GM23338 (cell line): Measurements from ENCODE around the gene RNF180. TPM values are rescaled to one million over a fixed set of nuclear protein-coding genes. Genes with fewer than 3 reads are reported as not detected.

ENCODE experiments used
- ATAC-seq: fragments of 200-7000 bp; cut with Tn5 transposase; 3 replicates; pipeline ENCODE4 v1.9.1; 2020
- DNase-seq: peaks from one replicate; pipeline ENCODE4 v3.0.0-alpha.2; 2015; ENCODE audit warnings: low spot score
- H2AFZ ChIP-seq: fragments of 200-600 bp; sonication (generic); 2 replicates; pipeline ENCODE4 v1.8.0; 2016; ENCODE audit warnings: antibody characterized with exemption, mild to moderate bottlenecking, moderate library complexity
- H3F3A ChIP-seq: fragments of 200-600 bp; sonication (generic); replicated peaks from 2 replicates; pipeline ENCODE4 v1.8.0; 2017; ENCODE audit warnings: antibody characterized with exemption, mixed run types, low read depth
- H3K27ac ChIP-seq: fragments of 200-600 bp; sonication (generic); 2 replicates; pipeline ENCODE4 v1.6.1; 2016; ENCODE audit warnings: low read depth
- H3K27me3 ChIP-seq: fragments of 200-600 bp; sonication (generic); 2 replicates; pipeline ENCODE4 v1.8.0; 2016; ENCODE audit warnings: mild to moderate bottlenecking, mixed run types, moderate library complexity; ENCODE audit not compliant: insufficient read depth
- H3K36me3 ChIP-seq: fragments of 200-600 bp; sonication (generic); 2 replicates; pipeline ENCODE4 v1.8.0; 2016; ENCODE audit warnings: mild to moderate bottlenecking; ENCODE audit not compliant: insufficient read depth
- H3K4me1 ChIP-seq: fragments of 200-600 bp; sonication (generic); 2 replicates; pipeline ENCODE4 v1.8.0; 2016; ENCODE audit warnings: mild to moderate bottlenecking, moderate library complexity; ENCODE audit not compliant: insufficient read depth
- H3K4me2 ChIP-seq: fragments of 200-600 bp; sonication (generic); 2 replicates; pipeline ENCODE4 v1.7.1; 2017; ENCODE audit warnings: mixed run types
- H3K4me3 ChIP-seq: fragments of 200-600 bp; sonication (generic); 2 replicates; pipeline ENCODE4 v1.6.1; 2016; ENCODE audit warnings: mixed run types
- H3K79me2 ChIP-seq: fragments of 200-600 bp; sonication (generic); replicated peaks from 2 replicates; pipeline ENCODE4 v1.8.0; 2017; ENCODE audit warnings: mild to moderate bottlenecking; ENCODE audit not compliant: insufficient read depth
- H3K9me2 ChIP-seq: fragments of 200-600 bp; sonication (generic); 2 replicates; pipeline ENCODE4 v1.8.0; 2017; ENCODE audit not compliant: insufficient read depth
- H4K20me1 ChIP-seq: fragments of 200-600 bp; sonication (generic); replicated peaks from 2 replicates; pipeline ENCODE4 v1.8.0; 2017; ENCODE audit warnings: mild to moderate bottlenecking; ENCODE audit not compliant: insufficient read depth
- H3K27ac Mint-ChIP-seq: 2 replicates; pipeline ENCODE4 v1.8.0; 2020; ENCODE audit warnings: inconsistent platforms, mild to moderate bottlenecking, moderate library complexity, mixed read lengths
- H3K27me3 Mint-ChIP-seq: 3 replicates; pipeline ENCODE4 v1.8.0; 2022; ENCODE audit warnings: low read depth, mild to moderate bottlenecking, moderate library complexity, mixed read lengths, inconsistent platforms; ENCODE audit not compliant: insufficient read depth, poor library complexity
- H3K36me3 Mint-ChIP-seq: 3 replicates; pipeline ENCODE4 v1.8.0; 2021; ENCODE audit warnings: low read depth, mild to moderate bottlenecking, inconsistent platforms, moderate library complexity, mixed read lengths
- H3K4me1 Mint-ChIP-seq: 3 replicates; pipeline ENCODE4 v1.8.0; 2020; ENCODE audit warnings: mild to moderate bottlenecking, inconsistent platforms, mixed read lengths
- H3K4me3 Mint-ChIP-seq: 3 replicates; pipeline ENCODE4 v1.8.0; 2021; ENCODE audit warnings: moderate library complexity, mild to moderate bottlenecking, inconsistent platforms, mixed read lengths
- H3K9me3 Mint-ChIP-seq: 3 replicates; pipeline ENCODE4 v1.8.0; 2020; ENCODE audit warnings: moderate library complexity, mild to moderate bottlenecking, inconsistent platforms, mixed read lengths
- CTCF ChIP-seq, 2 experiments: fragments of 200-600 bp in 1 of 2; sonication (generic) in 1 of 2; conservative IDR thresholded peaks; 2 replicates each; pipeline versions ENCODE4 v1.5.1 to v1.6.1; 2016 to 2017; ENCODE audit warnings: antibody characterized with exemption in 2 of 2, low read depth in 2 of 2, mild to moderate bottlenecking in 2 of 2, moderate library complexity in 1 of 2
- EZH2 ChIP-seq: fragments of 200-600 bp; sonication (generic); IDR thresholded peaks from one replicate; pipeline ENCODE4 v1.8.0; 2017; ENCODE audit warnings: antibody characterized with exemption, mild to moderate bottlenecking, low read depth; ENCODE audit not compliant: unreplicated experiment
- EZH2phosphoT487 ChIP-seq: fragments of 200-600 bp; sonication (generic); IDR thresholded peaks from one replicate; pipeline ENCODE4 v1.8.1; 2018; ENCODE audit warnings: antibody characterized with exemption; ENCODE audit not compliant: unreplicated experiment
- JUNB ChIP-seq: IDR thresholded peaks from one replicate; pipeline ENCODE4 v1.6.1; 2016; ENCODE audit warnings: antibody characterized with exemption; ENCODE audit not compliant: unreplicated experiment
- NANOG ChIP-seq: IDR thresholded peaks from 2 replicates; pipeline ENCODE4 v1.6.1; 2016; ENCODE audit warnings: antibody characterized with exemption, borderline replicate concordance
- POLR2AphosphoS5 ChIP-seq: IDR thresholded peaks from 2 replicates; pipeline ENCODE4 v1.6.1; 2016; ENCODE audit warnings: antibody characterized with exemption, low read depth
- REST ChIP-seq: IDR thresholded peaks from one replicate; pipeline ENCODE4 v1.6.1; 2018; ENCODE audit warnings: antibody characterized with exemption; ENCODE audit not compliant: unreplicated experiment
- STAT1 ChIP-seq: IDR thresholded peaks from one replicate; pipeline ENCODE4 v1.6.1; 2016; ENCODE audit warnings: antibody characterized with exemption; ENCODE audit not compliant: unreplicated experiment
- ZNF114 ChIP-seq: fragments of 250-450 bp; sonication (Bioruptor Pico); IDR thresholded peaks from 2 replicates; pipeline ENCODE4 v1.5.0; 2020; ENCODE audit warnings: mild to moderate bottlenecking, moderate library complexity
- ZNF331 ChIP-seq: fragments of 250-450 bp; sonication (Bioruptor Pico); IDR thresholded peaks from 2 replicates; pipeline ENCODE4 v1.5.0; 2020; ENCODE audit warnings: low read depth, mild to moderate bottlenecking, moderate library complexity
- polyA plus RNA-seq: library from polyadenylated mRNA; unstranded; fragments of >200 nt; fragmentation: Nextera tagmentation; extraction: Ambion mirVana; gene quantifications from 2 replicates; pipeline ENCODE4 v1.2.1, GENCODE V29; 2016
- total RNA-seq: library from RNA; depleted of rRNA; stranded (reverse); fragments of >200 nt; shearing (Covaris generic); gene quantifications from 2 replicates; pipeline ENCODE4 v1.2.3, GENCODE V29; 2014
- TF ChIP-seq, protein P1 (sequence below): IDR thresholded peaks from 2 replicates; pipeline ENCODE4 v1.6.1; 2016; ENCODE audit warnings: antibody characterized with exemption

Gene RNF180
- total and polyA plus RNA-seq, 2 experiments from 2014 or later = 2.0 to 4.2 TPM

DNA sequence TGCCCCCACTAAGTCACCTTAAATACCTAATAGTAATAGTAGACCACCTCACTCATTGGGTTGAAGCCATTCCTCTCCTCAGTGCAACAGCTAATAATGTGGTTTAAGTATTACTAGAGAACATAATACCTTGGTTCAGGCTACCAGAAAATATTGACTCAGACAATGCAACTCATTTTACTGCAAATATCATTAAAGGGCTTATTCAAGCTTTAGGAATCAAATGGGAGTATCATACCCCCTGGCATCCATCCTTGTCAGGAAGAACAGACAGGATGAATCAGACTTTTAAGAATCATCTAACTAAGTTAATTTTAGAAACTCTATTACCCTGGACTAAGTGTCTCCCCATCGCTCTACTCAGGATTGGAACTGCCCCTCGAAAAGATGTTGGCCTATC lies 6.8 kb upstream of the RNF180 start:
- TF ChIP-seq POLR2AphosphoS5 (no peak), ZNF331 (no peak), STAT1 (no peak), ZNF114 (CRISPR knock-in tag) (no peak)
- H3K9me3 Mint-ChIP-seq = peaks cover 10% of the 10 kb centered on the region
- no peak overlapping the region for H2AFZ ChIP-seq
- H3K4me1 Mint-ChIP-seq = peaks cover 4% of the 10 kb centered on the region
- peaks cover 3% of the 10 kb centered on the region for H3K36me3 Mint-ChIP-seq
- no peaks in the 10 kb centered on the region for H3K27me3 Mint-ChIP-seq
- H4K20me1 ChIP-seq = no peaks in the 10 kb centered on the region
- H3K27ac ChIP-seq = no peak overlapping the region
- peaks cover 6% of the 10 kb centered on the region; the same call in 1 of the 2 replicates for H3K9me2 ChIP-seq
- no peak overlapping the region for H3K4me3 Mint-ChIP-seq
- no peak overlapping the region for H3K4me2 ChIP-seq
- H3K36me3 ChIP-seq = no peaks in the 10 kb centered on the region
- H3K4me3 ChIP-seq = no peak overlapping the region
- no peak overlapping the region for H3K27ac Mint-ChIP-seq
- no peaks in the 10 kb centered on the region for H3K4me1 ChIP-seq
- DNase-seq = no peak
- no peak for ATAC-seq
- peaks cover 4% of the 10 kb centered on the region; the same call in 1 of the 2 replicates for H3K27me3 ChIP-seq
- H3F3A ChIP-seq = no peaks in the 10 kb centered on the region
- H3K79me2 ChIP-seq = no peaks in the 10 kb centered on the region

GRCh38 chr5:64160201-64160600 lies 5.4 kb upstream of the RNF180 start:
- H3K27ac ChIP-seq = no peak overlapping the region
- H3K27me3 Mint-ChIP-seq = peaks cover 5% of the 10 kb centered on the region
- no peak overlapping the region for H2AFZ ChIP-seq
- H3K79me2 ChIP-seq = no peaks in the 10 kb centered on the region
- no peaks in the 10 kb centered on the region for H3K36me3 Mint-ChIP-seq
- DNase-seq (no peak), ATAC-seq (no peak)
- H3K9me3 Mint-ChIP-seq = no peaks in the 10 kb centered on the region
- H3K4me2 ChIP-seq = no peak overlapping the region
- no peaks in the 10 kb centered on the region for H3K36me3 ChIP-seq
- peaks cover 3% of the 10 kb centered on the region; the same call in 1 of the 2 replicates for H3K9me2 ChIP-seq
- H3F3A ChIP-seq = no peaks in the 10 kb centered on the region
- peaks cover 3% of the 10 kb centered on the region; the same call in 2 of the 3 replicates for H3K4me1 Mint-ChIP-seq
- no peak overlapping the region for H3K27ac Mint-ChIP-seq
- peaks cover 18% of the 10 kb centered on the region for H3K27me3 ChIP-seq
- no peaks in the 10 kb centered on the region for H3K4me1 ChIP-seq
- no peaks in the 10 kb centered on the region for H4K20me1 ChIP-seq
- no peak overlapping the region for H3K4me3 ChIP-seq
- H3K4me3 Mint-ChIP-seq = no peak overlapping the region
- TF ChIP-seq STAT1 (no peak), ZNF114 (CRISPR knock-in tag) (no peak), EZH2phosphoT487 (no peak), ZNF331 (no peak), REST (no peak), CTCF (conservative IDR thresholded peaks at IDR 0.05; ENCODE audit: low read depth in 2 of 2) (no peak), JUNB (no peak), NANOG (no peak), EZH2 (no peak)
- TF ChIP-seq, protein P1, sequence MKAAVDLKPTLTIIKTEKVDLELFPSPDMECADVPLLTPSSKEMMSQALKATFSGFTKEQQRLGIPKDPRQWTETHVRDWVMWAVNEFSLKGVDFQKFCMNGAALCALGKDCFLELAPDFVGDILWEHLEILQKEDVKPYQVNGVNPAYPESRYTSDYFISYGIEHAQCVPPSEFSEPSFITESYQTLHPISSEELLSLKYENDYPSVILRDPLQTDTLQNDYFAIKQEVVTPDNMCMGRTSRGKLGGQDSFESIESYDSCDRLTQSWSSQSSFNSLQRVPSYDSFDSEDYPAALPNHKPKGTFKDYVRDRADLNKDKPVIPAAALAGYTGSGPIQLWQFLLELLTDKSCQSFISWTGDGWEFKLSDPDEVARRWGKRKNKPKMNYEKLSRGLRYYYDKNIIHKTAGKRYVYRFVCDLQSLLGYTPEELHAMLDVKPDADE = no peak
